H1 (cell line): ENCODE results near the gene IKZF3. TPM values are rescaled to one million over a fixed set of nuclear protein-coding genes. Genes with fewer than 3 reads are reported as not detected.

Experiments used
- CTCF ChIA-PET: fragments of 300-600 bp; sonication (Branson Sonifier 250); formaldehyde crosslinking; loops from one replicate; lab custom pipeline; 2021; ENCODE audit not compliant: partially characterized antibody; lab: Charles Lee
- POLR2A ChIA-PET: fragments of 300-600 bp; sonication (Branson Sonifier 250); formaldehyde crosslinking; loops from one replicate; lab custom pipeline; 2021; ENCODE audit warnings: inconsistent platforms; ENCODE audit not compliant: partially characterized antibody; lab: Charles Lee
- DNase-seq, 2 experiments: peaks; one replicate each; pipeline versions ENCODE4 v3.0.0 to v3.0.0-alpha.2; 2010 to 2022; ENCODE audit warnings: low spot score in 2 of 2, low read depth in 1 of 2, mixed read lengths in 1 of 2
- FAIRE-seq: peaks from 2 replicates; lab custom pipeline; 2011; peaks lifted over from hg19 to GRCh38; lab: Jason Lieb, UNC
- H2AFZ ChIP-seq: 2 replicates; pipeline ENCODE4 v1.8.1; 2012; ENCODE audit warnings: low read length, inconsistent platforms
- H2AK5ac ChIP-seq: 2 replicates; pipeline ENCODE4 v1.6.1; 2013; ENCODE audit warnings: low read depth, low read length
- H2BK120ac ChIP-seq: replicated peaks from 2 replicates; pipeline ENCODE3; 2013; ENCODE audit warnings: low read depth, low read length, inconsistent platforms
- H2BK12ac ChIP-seq: 2 replicates; pipeline ENCODE4 v1.6.1; 2013; ENCODE audit warnings: low read depth, low read length
- H2BK15ac ChIP-seq: 2 replicates; pipeline ENCODE4 v1.6.1; 2013; ENCODE audit warnings: low read length
- H2BK20ac ChIP-seq: 2 replicates; pipeline ENCODE4 v1.6.1; 2013; ENCODE audit warnings: low read length
- H2BK5ac ChIP-seq: 2 replicates; pipeline ENCODE4 v1.6.1; 2013; ENCODE audit warnings: low read depth, low read length
- H3K14ac ChIP-seq: 2 replicates; pipeline ENCODE4 v1.6.1; 2013; ENCODE audit warnings: inconsistent platforms; ENCODE audit not compliant: insufficient read length
- H3K18ac ChIP-seq: 2 replicates; pipeline ENCODE4 v1.6.1; 2013; ENCODE audit warnings: low read length; ENCODE audit errors: extremely low read depth
- H3K23ac ChIP-seq: 2 replicates; pipeline ENCODE4 v1.6.1; 2013; ENCODE audit warnings: inconsistent platforms; ENCODE audit not compliant: insufficient read length
- H3K23me2 ChIP-seq: 2 replicates; pipeline ENCODE4 v1.6.1; 2013; ENCODE audit warnings: low read depth, low read length
- H3K27ac ChIP-seq: 2 replicates; pipeline ENCODE4 v1.6.1; 2011; ENCODE audit warnings: low read depth, low read length, inconsistent platforms
- H3K27me3 ChIP-seq, 4 experiments: replicated peaks in 1 of 4; 1 replicate in 1 of 4; 2 replicates in 3 of 4; pipeline versions ENCODE4 v1.6.1 to v1.8.1; 2011 to 2013; ENCODE audit warnings: low read length in 3 of 4, mild to moderate bottlenecking in 3 of 4, inconsistent platforms in 2 of 4, mixed read lengths in 2 of 4, moderate library complexity in 1 of 4; ENCODE audit not compliant: control insufficient read depth in 3 of 4, insufficient read depth in 3 of 4; ENCODE audit errors: extremely low read depth in 1 of 4
- H3K36me3 ChIP-seq, 4 experiments: 2 replicates each; pipeline versions ENCODE4 v1.6.1 to v1.8.1; 2011 to 2013; ENCODE audit warnings: mild to moderate bottlenecking in 4 of 4, low read length in 3 of 4, moderate library complexity in 2 of 4, control low read depth in 1 of 4, inconsistent platforms in 1 of 4; ENCODE audit not compliant: insufficient read depth in 4 of 4, control insufficient read depth in 2 of 4
- H3K4ac ChIP-seq: replicated peaks from 2 replicates; pipeline ENCODE3; 2013; ENCODE audit warnings: low read length, low read depth, mixed read lengths, inconsistent platforms; ENCODE audit not compliant: insufficient read length
- H3K4me1 ChIP-seq, 4 experiments: replicated peaks in 1 of 4; 1 replicate in 1 of 4; 2 replicates in 3 of 4; pipeline versions ENCODE4 v1.6.1 to v1.8.1; 2011 to 2013; ENCODE audit warnings: low read length in 3 of 4, inconsistent platforms in 2 of 4, mixed read lengths in 1 of 4; ENCODE audit not compliant: insufficient read depth in 4 of 4, control insufficient read depth in 3 of 4
- H3K4me2 ChIP-seq, 2 experiments: 2 replicates each; pipeline versions ENCODE4 v1.6.1 to v1.8.1; 2011 to 2013; ENCODE audit warnings: low read depth in 2 of 2, low read length in 2 of 2, control low read depth in 1 of 2, inconsistent platforms in 1 of 2, mild to moderate bottlenecking in 1 of 2; ENCODE audit not compliant: insufficient read depth in 1 of 2
- H3K4me3 ChIP-seq, 4 experiments: fragments of 200-600, 300-600 bp in 1 of 4; sonication (generic), shearing (Covaris generic), sonication (Bioruptor Twin) in 1 of 4; 2 replicates each; pipeline versions ENCODE4 v1.5.1 to v1.8.1; 2011 to 2016; ENCODE audit warnings: low read length in 4 of 4, low read depth in 3 of 4, control low read depth in 2 of 4, inconsistent platforms in 2 of 4, mild to moderate bottlenecking in 2 of 4, mixed read lengths in 1 of 4, moderate library complexity in 1 of 4; ENCODE audit not compliant: insufficient read depth in 2 of 4; ENCODE audit errors: extremely low read depth in 1 of 4
- H3K56ac ChIP-seq: replicated peaks from 2 replicates; pipeline ENCODE3; 2013; ENCODE audit warnings: low read depth, mild to moderate bottlenecking, mixed read lengths, low read length, inconsistent platforms; ENCODE audit not compliant: insufficient read length
- H3K79me1 ChIP-seq: 2 replicates; pipeline ENCODE4 v1.6.1; 2013; ENCODE audit warnings: low read depth, low read length, control low read depth
- H3K79me2 ChIP-seq, 2 experiments: 2 replicates each; pipeline versions ENCODE4 v1.6.1 to v1.8.1; 2012 to 2013; ENCODE audit warnings: low read length in 2 of 2, mild to moderate bottlenecking in 2 of 2, inconsistent platforms in 1 of 2; ENCODE audit not compliant: insufficient read depth in 2 of 2, control insufficient read depth in 1 of 2
- H3K9ac ChIP-seq, 4 experiments: replicated peaks in 1 of 4; 1 replicate in 1 of 4; 2 replicates in 3 of 4; pipeline versions ENCODE4 v1.6.1 to v1.8.1; 2011 to 2013; ENCODE audit warnings: low read depth in 3 of 4, low read length in 3 of 4, control low read depth in 2 of 4, mild to moderate bottlenecking in 2 of 4, moderate library complexity in 2 of 4, inconsistent platforms in 1 of 4; ENCODE audit errors: extremely low read depth in 1 of 4
- H3K9me3 ChIP-seq, 2 experiments: 2 replicates each; pipeline versions ENCODE4 v1.6.1 to v1.8.1; 2012 to 2013; ENCODE audit warnings: mild to moderate bottlenecking in 2 of 2, moderate library complexity in 2 of 2, control low read depth in 1 of 2, inconsistent platforms in 1 of 2, low read depth in 1 of 2, low read length in 1 of 2, mixed read lengths in 1 of 2; ENCODE audit not compliant: insufficient read depth in 2 of 2
- H4K20me1 ChIP-seq, 2 experiments: replicated peaks in 1 of 2; 2 replicates each; pipeline versions ENCODE3 to v1.8.1; 2011 to 2013; ENCODE audit warnings: inconsistent platforms in 2 of 2, low read length in 2 of 2, mild to moderate bottlenecking in 1 of 2; ENCODE audit not compliant: insufficient read depth in 2 of 2, control insufficient read depth in 1 of 2
- H4K5ac ChIP-seq: 2 replicates; pipeline ENCODE4 v1.6.1; 2013; ENCODE audit warnings: low read length, low read depth, mixed read lengths, inconsistent platforms; ENCODE audit not compliant: insufficient read length
- H4K8ac ChIP-seq: 2 replicates; pipeline ENCODE4 v1.8.0; 2013; ENCODE audit warnings: mild to moderate bottlenecking, moderate library complexity, low read length, inconsistent platforms; ENCODE audit not compliant: insufficient read depth; ENCODE audit errors: extremely low read depth
- H4K91ac ChIP-seq: replicated peaks from 2 replicates; pipeline ENCODE3; 2013; ENCODE audit warnings: low read length, mixed read lengths, inconsistent platforms; ENCODE audit not compliant: insufficient read length
- ASH2L ChIP-seq: fragments of 200-600, 300-600 bp; sonication (generic); IDR thresholded peaks from one replicate; pipeline ENCODE4 v1.7.1; 2017; ENCODE audit warnings: low read length
- BACH1 ChIP-seq: IDR thresholded peaks from 2 replicates; pipeline ENCODE4 v1.6.1; 2012; ENCODE audit warnings: low read length, improper control_type of control experiment
- CBX5 ChIP-seq: fragments of 300-800, 300-1000 bp; sonication (generic); IDR thresholded peaks from 2 replicates; pipeline ENCODE4 v1.7.1; 2016; ENCODE audit warnings: antibody characterized with exemption, low read length, low read depth
- CBX8 ChIP-seq: fragments of 300-800, 300-1000 bp; sonication (generic); IDR thresholded peaks from 2 replicates; pipeline ENCODE4 v1.7.1; 2016; ENCODE audit warnings: low read depth, low read length, borderline replicate concordance
- CHD2 ChIP-seq: IDR thresholded peaks from 2 replicates; pipeline ENCODE4 v1.6.1; 2012; ENCODE audit warnings: low read length, improper control_type of control experiment
- GABPA ChIP-seq: IDR thresholded peaks from 2 replicates; pipeline ENCODE4 v1.6.1; 2011; ENCODE audit warnings: mild to moderate bottlenecking, low read length, moderate library complexity, borderline replicate concordance; ENCODE audit not compliant: insufficient read depth
- HDAC6 ChIP-seq: IDR thresholded peaks from one replicate; pipeline ENCODE4 v1.7.1; 2012; ENCODE audit warnings: low read depth, mild to moderate bottlenecking, inconsistent platforms, low read length, moderate library complexity
- NRF1 ChIP-seq: IDR thresholded peaks from 2 replicates; pipeline ENCODE4 v1.6.1; 2011; ENCODE audit warnings: mild to moderate bottlenecking, low read depth, low read length, improper control_type of control experiment
- POU5F1 ChIP-seq: IDR thresholded peaks from 2 replicates; pipeline ENCODE4 v1.6.1; 2011; ENCODE audit warnings: low read depth, mild to moderate bottlenecking, low read length, moderate library complexity
- RFX5 ChIP-seq: IDR thresholded peaks from 2 replicates; pipeline ENCODE4 v1.6.1; 2011; ENCODE audit warnings: low read depth, low read length, improper control_type of control experiment, borderline replicate concordance
- SP2 ChIP-seq: IDR thresholded peaks from 2 replicates; pipeline ENCODE4 v1.6.1; 2012; ENCODE audit warnings: mild to moderate bottlenecking, low read length, inconsistent platforms
- SP4 ChIP-seq: IDR thresholded peaks from 2 replicates; pipeline ENCODE4 v1.6.1; 2012; ENCODE audit warnings: low read length, inconsistent platforms
- TAF1 ChIP-seq: IDR thresholded peaks from 2 replicates; pipeline ENCODE4 v1.6.1; 2011; ENCODE audit warnings: mild to moderate bottlenecking, low read depth, low read length
- YY1 ChIP-seq: IDR thresholded peaks from 2 replicates; pipeline ENCODE4 v1.6.1; 2011; ENCODE audit warnings: low read depth, mild to moderate bottlenecking, low read length
- WGBS, 2 experiments: shearing (Covaris generic) in 1 of 2; methylation state at CpG; one replicate each; pipeline versions ENCODE4 v1.1.6 to v1.1.7; 2013 to 2015; ENCODE audit warnings: low lambda C conversion rate in 2 of 2, mixed read lengths in 2 of 2, inconsistent platforms in 1 of 2, low coverage in 1 of 2, missing lambda C conversion rate in 1 of 2; ENCODE audit not compliant: insufficient replicate concordance in 2 of 2, insufficient coverage in 1 of 2, insufficient read length in 1 of 2; ENCODE audit errors: extremely low coverage in 1 of 2, missing lambda C conversion rate in 1 of 2; 5-methylcytosine and 5-hydroxymethylcytosine counted together
- polyA plus RNA-seq, 7 experiments: library from polyadenylated mRNA; depleted of rRNA in 3 of 7; stranded (reverse) in 5 of 7; unstranded in 2 of 7; fragments of >200 nt in 5 of 7; fragments of 200-250 nt in 2 of 7; gene quantifications; 1 replicate in 5 of 7; 2 replicates in 1 of 7; 4 replicates in 1 of 7; pipeline versions ENCODE4 v1.2.1 to v1.2.3, GENCODE V29; 2011 to 2013; ENCODE audit warnings: missing spikeins in 2 of 7, mixed read lengths in 2 of 7
- total RNA-seq: library from RNA; stranded (reverse); fragmentation: NEBNext Ultra II Directional; extraction: Animal tissue kit (Norgen Biotek cat#: 25700); gene quantifications from 2 replicates; pipeline ENCODE4 v1.2.1, GENCODE V29; 2021

Gene IKZF3
- total and polyA plus RNA-seq, 2 of the 8 experiments (the other 6 are each of a cell fraction or from before 2014, with no cell fraction given): 0.23 to 0.56 TPM

DNA sequence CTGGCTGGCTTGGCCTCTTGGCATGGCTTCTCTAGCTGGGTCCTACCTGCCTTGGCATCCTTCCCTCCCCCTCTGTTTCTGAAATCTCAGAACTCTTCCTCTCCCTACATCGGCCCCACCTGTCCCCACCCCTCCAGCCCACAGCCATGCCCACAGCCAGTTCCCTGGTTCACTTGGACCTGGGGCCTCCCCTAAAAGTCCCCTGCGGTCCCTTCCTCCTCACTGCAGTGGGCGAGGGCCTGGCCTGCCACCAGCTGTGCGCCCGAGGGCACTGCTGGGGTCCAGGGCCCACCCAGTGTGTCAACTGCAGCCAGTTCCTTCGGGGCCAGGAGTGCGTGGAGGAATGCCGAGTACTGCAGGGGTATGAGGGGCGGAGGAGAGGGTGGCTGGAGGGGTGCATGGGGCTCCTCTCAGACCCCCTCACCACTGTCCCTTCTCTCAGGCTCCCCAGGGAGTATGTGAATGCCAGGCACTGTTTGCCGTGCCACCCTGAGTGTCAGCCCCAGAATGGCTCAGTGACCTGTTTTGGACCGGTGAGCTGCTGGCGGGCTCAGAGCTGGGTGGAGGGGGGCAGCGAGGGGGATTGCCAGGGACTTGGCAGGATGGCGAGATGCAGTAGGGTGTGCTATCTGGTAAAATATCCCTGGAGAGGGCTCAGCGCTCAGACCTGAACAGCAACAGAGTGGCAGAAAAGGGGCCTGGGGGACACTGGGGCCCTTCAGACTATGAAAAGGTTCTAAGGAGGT lies 147.9 kb downstream of the IKZF3 start:
- Histone ChIP-seq H2AK5ac (no peak overlapping the region), H3K23ac (no peak overlapping the region), H2BK120ac (no peak overlapping the region), H3K4ac (no peak overlapping the region), H3K4me2 (no peak overlapping the region), H2BK20ac (no peak overlapping the region), H3K9me3 (no peaks in the 10 kb centered on the region), H4K8ac (no peak overlapping the region), H2AFZ (no peak overlapping the region), H3K27me3 (no peaks in the 10 kb centered on the region), H3K36me3 (peaks cover 45 to 89% (median 72%) of the 10 kb centered on the region in 4 experiments), H3K18ac (no peak overlapping the region), H2BK12ac (no peak overlapping the region), H3K79me1 (no peaks in the 10 kb centered on the region), H3K23me2 (no peaks in the 10 kb centered on the region), H2BK5ac (no peak overlapping the region; the same call in 1 of the 2 replicates), H3K27ac (0 out of 2 replicates have a peak overlapping the region, but pooled peaks have one; percentile 47), H3K56ac (no peak overlapping the region), H3K4me3 (no peak overlapping the region), H3K9ac (no peak overlapping the region), H4K91ac (no peak overlapping the region), H3K14ac (no peak overlapping the region), H3K79me2 (peaks cover 0 to 4% of the 10 kb centered on the region in 2 experiments; a peak in 2 of 4 replicates), H3K4me1 (no peaks in the 10 kb centered on the region), H4K20me1 (peaks cover 8 to 10% of the 10 kb centered on the region in 2 experiments), H2BK15ac (no peak overlapping the region), H4K5ac (no peak overlapping the region)
- DNase-seq: no peak
- FAIRE-seq: no peak
- CTCF ChIA-PET: interaction anchor here (0.8 to 2.7 kb wide), 6 partner anchors 10 to 95 kb away, joined by 3 to 13 read pairs (median 4); partner anchors contain the start of gene MIEN1
- 96% methylated on average over 15 of the region's 15 CpGs; no CpG with 5 or more reads in 1 of the 2 experiments for WGBS, 2 experiments
- POLR2A ChIA-PET: interaction anchor here (0.9 to 4.5 kb wide), 8 partner anchors 9 to 28 kb away, joined by 3 to 23 read pairs (median 4); partner anchors contain the start of genes ERBB2 and MIEN1
- TF ChIP-seq POU5F1 (no peak), CBX5 (no peak), RFX5 (no peak), SP2 (no peak), BACH1 (no peak), ASH2L (no peak), GABPA (no peak), YY1 (no peak), HDAC6 (no peak), TAF1 (no peak), CBX8 (no peak), NRF1 (no peak), SP4 (no peak), CHD2 (no peak)
